ENCODE results near the gene EXOC6.
A peak's percentile ranks its signal among the peaks of the same experiment; 100 is the strongest.

The EXOC6 gene

GRCh38 chr10:92834331-92834730 is 14.0 kb upstream of the EXOC6 start:
- DNase-seq (ENCODE audit: low spot score) = no peak

GRCh38 chr10:92834986-92835385 is 13.3 kb upstream of the EXOC6 start:
- DNase-seq (ENCODE audit: low spot score) = no peak

DNA sequence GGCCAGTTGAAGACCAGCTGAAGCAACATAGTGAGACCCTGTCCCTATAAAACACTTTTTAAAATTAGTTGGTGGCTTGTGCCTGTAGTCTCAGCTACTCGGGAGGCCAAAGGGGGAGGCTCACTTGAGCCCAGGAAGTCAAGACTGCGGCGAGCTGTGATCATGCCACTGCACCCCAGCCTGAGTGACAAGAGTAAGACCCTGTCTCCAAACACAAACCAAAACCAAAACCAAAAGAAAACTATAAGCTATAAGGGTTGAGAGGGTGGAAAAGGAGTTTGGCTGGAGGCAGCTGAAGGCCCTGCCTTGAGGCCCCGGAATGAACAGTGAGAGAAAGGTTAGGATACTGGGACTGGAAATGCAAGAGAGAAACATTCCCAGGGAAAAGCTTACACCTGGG is 10.9 kb upstream of the EXOC6 start:
- no peak for DNase-seq (ENCODE audit: low spot score)

DNA sequence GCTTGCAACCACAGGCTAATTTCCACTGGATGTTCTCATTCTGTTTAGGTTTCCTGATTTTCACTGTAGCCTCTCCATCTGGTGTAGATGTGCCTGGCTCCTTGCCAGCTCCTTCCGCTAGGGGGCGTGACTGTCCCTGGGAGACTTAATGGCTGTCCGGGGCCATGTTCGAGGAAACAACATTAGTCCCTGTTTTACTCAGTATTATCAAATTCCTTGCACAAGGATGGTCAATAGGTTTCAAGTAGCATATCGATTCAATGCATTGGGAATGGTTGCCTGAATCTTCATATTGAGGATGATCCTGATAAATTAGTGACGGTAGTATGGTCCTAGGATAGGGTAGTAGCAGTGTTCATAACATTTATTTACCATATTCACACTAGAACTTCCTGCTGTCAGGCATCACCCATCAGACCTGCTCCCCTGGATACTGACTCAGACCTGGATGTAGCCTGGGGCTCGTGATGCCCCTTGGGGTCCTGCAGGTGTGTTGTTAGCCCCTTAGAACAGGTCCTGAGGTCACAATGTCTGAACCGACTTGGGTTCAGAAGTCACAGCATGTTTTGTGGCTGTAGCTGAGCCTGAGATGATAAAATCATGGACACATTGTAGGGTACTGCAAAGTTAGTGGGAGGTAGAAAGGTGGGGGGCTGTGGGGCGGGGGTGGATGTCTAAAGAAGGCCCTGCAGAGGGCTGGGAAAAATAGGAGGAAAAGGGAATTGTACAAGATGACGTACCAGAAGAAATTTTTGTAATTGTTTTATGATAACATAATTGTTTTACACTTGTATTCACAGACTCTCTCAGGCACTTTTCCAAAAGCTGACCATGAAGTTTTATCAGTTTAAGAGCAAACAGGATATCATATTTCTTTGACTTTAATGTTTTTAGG is 8.9 kb upstream of the EXOC6 start:
- no peak for DNase-seq (ENCODE audit: low spot score)

DNA sequence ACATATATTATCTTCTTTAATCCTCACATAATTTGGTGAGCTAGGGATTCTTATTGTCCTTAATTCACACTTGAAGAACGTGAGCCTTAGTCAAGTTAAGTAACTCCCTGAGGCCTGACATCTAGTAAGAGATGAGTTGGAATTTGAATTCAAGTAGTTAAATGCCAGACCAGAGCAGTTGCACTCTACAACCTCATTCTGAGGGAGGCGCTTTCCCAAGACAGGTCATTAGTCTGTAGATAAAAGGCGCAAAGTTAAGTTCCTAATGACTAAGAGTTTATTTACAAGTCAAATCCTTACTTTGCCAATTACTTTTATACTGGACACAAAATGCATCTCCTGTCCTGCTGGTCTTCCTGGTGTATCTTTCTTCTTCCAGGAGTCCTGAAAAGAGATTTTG is 3.6 kb upstream of the EXOC6 start:
- DNase-seq (ENCODE audit: low spot score) = peak; percentile 41

GRCh38 chr10:92845921-92846320 is 2.4 kb upstream of the EXOC6 start:
- no peak for DNase-seq (ENCODE audit: low spot score)

DNA sequence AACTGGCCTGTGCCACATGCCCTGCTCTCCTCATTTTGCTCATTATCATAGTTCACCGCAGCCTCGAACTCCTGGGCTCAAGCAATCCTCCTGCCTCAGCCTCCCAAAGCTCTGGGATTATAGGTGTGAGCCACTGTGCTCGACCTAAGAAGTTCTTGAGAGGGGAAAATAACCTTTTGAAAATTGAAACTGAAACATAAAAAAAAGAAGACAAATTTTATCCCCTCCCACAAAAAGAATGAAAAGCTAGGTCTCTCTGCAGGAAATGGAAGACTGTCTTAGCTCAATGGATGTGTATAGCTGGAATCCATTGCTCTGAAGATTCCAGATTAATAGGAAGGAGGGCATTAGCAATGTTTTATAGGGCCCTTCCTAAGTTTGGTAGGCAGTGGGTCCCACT is 2.0 kb upstream of the EXOC6 start:
- no peak for DNase-seq (ENCODE audit: low spot score)

DNA sequence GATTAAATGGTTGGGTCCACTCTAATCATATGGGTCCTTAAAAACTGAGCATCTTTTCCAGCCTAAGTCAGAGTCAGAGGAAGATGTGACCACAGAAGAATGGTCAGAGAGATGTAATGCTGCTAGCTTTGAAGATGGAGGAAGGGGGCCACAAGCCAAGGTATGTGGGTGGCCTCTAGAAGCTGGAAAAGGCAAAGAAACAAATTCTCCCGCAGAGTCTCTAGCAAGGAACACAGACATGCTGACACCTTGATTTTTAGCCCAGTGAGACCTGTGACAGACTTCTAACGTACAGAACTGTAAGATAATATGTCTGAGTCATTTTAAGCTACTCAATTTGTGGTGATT is 1.5 kb upstream of the EXOC6 start:
- peak; percentile 24 for DNase-seq (ENCODE audit: low spot score)

GRCh38 chr10:92847202-92847864 is 987 bp upstream of the EXOC6 start:
- DNase-seq (ENCODE audit: low spot score) = no peak

DNA sequence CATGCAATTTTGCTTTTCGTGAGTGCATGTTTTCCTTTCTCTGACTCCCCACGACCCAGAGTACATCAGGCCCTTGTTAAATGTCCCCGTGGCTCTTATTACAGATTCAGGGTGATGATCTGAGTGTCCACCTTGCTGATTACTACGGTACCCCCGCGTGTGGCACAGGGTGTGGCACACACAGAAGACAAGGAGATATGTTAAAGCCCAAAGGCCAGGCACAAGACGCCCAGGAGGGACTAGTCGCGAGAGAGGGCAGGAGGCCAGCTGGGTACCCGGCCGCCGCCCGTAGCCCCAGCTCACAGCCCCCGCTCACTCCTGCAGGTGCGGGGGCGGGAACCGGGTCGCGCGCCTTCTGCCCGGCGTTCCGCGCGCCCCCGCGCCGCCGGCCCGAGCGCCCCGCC is 281 bp upstream of the EXOC6 start:
- DNase-seq (ENCODE audit: low spot score) = no peak

GRCh38 chr10:92849234-92849525 is 860 bp downstream of the EXOC6 start:
- DNase-seq (ENCODE audit: low spot score) = peak; percentile 55

DNA sequence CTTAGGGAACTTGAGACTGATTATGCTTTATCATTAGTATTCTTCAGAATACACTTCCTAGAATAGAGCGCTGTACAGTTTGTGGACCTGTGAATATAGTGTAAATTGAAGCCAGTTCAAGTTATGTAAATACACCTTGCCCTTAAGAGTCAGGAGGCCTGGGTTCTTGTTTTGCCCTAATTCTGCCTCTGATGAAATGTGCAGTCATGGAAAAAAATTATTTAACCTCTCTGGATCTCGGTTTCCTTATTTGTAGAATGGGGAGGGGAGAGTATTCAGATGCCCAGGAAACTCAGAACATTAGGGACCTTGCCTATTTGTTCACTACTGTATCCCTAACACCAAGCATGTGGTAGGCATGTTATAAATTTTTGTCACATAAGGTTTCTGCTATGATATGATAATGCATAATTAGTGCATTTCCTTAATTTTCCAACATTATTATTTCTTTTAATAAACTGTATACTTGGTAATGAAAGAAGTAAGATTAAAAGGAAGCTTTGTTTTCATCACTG is 1.3 kb downstream of the EXOC6 start:
- DNase-seq (ENCODE audit: low spot score) = peak; percentile 28

DNA sequence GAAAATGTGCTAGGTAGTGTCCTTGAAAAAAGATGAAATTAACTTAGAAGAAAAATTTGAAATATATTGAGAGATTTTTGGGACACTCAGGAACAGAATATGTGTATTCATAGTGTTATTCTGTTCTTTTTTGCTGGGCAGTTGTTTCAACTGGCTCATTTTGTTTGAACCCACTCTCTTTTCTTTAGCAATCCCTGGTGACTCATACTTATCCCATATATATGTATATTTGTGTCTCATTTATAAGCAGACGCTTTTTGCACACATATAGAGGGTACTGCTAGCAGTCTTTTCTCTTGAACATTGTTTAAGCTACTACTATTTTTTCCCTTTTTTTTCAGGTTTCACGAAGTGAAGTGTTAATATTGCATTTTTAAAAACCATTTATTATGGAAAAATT is 1.9 kb downstream of the EXOC6 start:
- peak; percentile 49 for DNase-seq (ENCODE audit: low spot score)

- DNase-seq (ENCODE audit: low spot score) = no peak
Measured at GRCh38 chr10:92851003-92851402, 2.7 kb downstream of the EXOC6 start.

- no peak for DNase-seq (ENCODE audit: low spot score)
Measured at GRCh38 chr10:92855560-92855959, 7.2 kb downstream of the EXOC6 start.

- no peak for DNase-seq (ENCODE audit: low spot score)
Measured at GRCh38 chr10:92857904-92858514, 9.7 kb downstream of the EXOC6 start.

DNA sequence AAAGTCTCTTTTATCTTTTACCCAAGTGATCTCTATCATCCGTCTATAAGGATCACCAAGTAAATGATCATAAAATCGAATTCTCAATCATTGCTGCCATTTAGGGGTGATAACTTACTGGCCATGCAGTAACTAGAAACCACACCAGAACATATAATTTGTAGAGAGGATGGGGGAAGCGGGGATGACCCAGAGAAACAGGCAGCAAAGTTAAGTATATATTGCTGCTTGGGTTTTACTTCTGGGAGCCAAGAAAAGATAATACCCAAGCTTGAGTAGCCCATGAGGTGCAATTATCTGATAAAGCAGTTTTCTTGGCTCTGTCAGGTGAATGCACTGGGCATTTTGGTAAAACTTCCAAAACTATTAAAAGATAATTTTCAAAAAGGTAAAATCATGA is 18.9 kb downstream of the EXOC6 start:
- no peak for DNase-seq (ENCODE audit: low spot score)

DNA sequence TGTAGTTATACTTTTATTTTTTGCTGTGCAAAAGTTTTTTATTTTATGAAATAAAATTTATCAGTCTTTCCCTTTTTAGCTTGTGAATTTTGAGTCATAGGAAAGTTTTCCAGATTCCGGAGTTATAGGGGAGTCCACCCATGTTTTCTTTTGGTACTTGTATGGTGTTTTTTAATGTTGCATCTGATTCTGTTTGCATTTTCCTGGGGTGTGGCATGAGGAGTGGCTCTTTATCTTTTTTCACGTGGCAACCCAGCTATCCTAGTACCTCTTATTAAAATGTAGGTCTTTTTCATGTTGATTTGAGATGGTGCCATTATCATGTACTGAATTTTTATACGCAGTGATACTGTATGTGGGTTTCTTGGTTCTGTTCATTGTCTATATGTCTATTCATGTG is 19.7 kb downstream of the EXOC6 start:
- no peak for DNase-seq (ENCODE audit: low spot score)

- DNase-seq (ENCODE audit: low spot score) = no peak
Measured at GRCh38 chr10:92868557-92868956, 20.2 kb downstream of the EXOC6 start.

- no peak for DNase-seq (ENCODE audit: low spot score)
Measured at GRCh38 chr10:92873029-92873428, 24.7 kb downstream of the EXOC6 start.

- DNase-seq (ENCODE audit: low spot score) = no peak
Measured at GRCh38 chr10:92876509-92877036, 28.3 kb downstream of the EXOC6 start.

DNA sequence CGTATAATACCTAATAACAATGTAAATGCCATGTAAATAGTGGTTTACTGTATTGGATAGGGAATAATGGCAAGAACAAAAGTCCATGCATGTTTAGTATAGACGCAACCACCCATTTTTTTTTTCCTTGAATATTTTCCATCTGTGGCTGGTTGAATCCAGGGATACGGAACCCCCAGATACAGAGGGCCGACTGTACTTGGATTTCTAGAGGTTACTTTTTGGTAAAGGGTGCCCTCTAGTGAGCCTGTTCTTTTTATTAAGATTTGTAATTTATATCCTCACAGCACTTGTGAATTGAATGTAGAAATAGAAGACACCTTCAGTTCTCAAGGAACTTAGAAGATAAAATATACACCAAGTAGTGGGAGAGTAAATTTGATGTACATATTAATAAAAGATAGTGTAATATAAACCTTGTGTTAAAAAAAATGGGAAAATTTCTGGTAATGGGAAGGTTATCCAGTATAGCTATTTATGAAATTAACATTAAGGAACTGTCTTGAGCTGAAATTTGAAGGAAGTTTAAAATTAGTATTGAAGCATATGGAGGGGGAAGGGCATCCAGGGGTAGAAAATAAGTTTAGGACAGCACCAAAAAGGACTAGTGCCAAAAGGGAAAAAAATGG is 32.0 kb downstream of the EXOC6 start:
- DNase-seq (ENCODE audit: low spot score) = peak; percentile 64

GRCh38 chr10:92880917-92881316 is 32.6 kb downstream of the EXOC6 start:
- DNase-seq (ENCODE audit: low spot score) = no peak

Measured in RKO (cell line).